GM12878 (cell line): ENCODE measurements around the gene IVL. TPM values are rescaled to one million over a fixed set of nuclear protein-coding genes. Genes with fewer than 3 reads are reported as not detected.
A peak's percentile ranks its signal among the peaks of the same experiment; 100 is the strongest.

Experiments
- ATAC-seq: fragments of 200-7000 bp; cut with Tn5 transposase; 3 replicates; pipeline ENCODE4 v1.9.1; 2020; ENCODE audit warnings: mild to moderate bottlenecking, moderate library complexity
- BruUV-seq: library from RNA; stranded (reverse); fragments of 400-500 nt; replicated peaks from 2 replicates; lab custom pipeline; 2021; lab: Mats Ljungman, UMichigan
- CTCF ChIA-PET: fragments of 300-600 bp; sonication (Branson Sonifier 250); formaldehyde crosslinking; extraction: SDS; loops from one replicate; lab custom pipeline; 2021; ENCODE audit warnings: inconsistent platforms; lab: Yijun Ruan, JAX
- POLR2A ChIA-PET: fragments of 350-600 bp; formaldehyde crosslinking; extraction: SDS; loops from one replicate; lab custom pipeline; 2021; ENCODE audit warnings: inconsistent platforms; lab: Charles Lee
- RAD21 ChIA-PET: fragments of 300-600 bp; sonication (Branson Sonifier 250); formaldehyde crosslinking; loops from one replicate; lab custom pipeline; 2023; ENCODE audit warnings: antibody characterized with exemption; ENCODE audit not compliant: unreplicated experiment; lab: Charles Lee
- SMC1A ChIA-PET: fragments of 300-600 bp; sonication (Branson Sonifier 250); formaldehyde crosslinking; loops from one replicate; lab custom pipeline; 2023; ENCODE audit not compliant: unreplicated experiment, uncharacterized antibody; lab: Charles Lee
- DNase-seq: peaks from one replicate; pipeline ENCODE4 v3.0.0-alpha.2; 2011; ENCODE audit warnings: low read depth, low spot score
- FAIRE-seq: peaks from 3 replicates; lab custom pipeline; 2011; peaks lifted over from hg19 to GRCh38; lab: Jason Lieb, UNC
- H2AFZ ChIP-seq: 2 replicates; pipeline ENCODE4 v1.6.0; 2011; ENCODE audit warnings: low read depth, low read length, control low read depth; ENCODE audit not compliant: control insufficient read depth
- H3K27ac ChIP-seq: 2 replicates; pipeline ENCODE4 v1.5.1; 2011; ENCODE audit warnings: control low read depth; ENCODE audit not compliant: control insufficient read depth, insufficient read depth
- H3K27me3 ChIP-seq, 2 experiments: replicated peaks in 1 of 2; 2 replicates each; pipeline versions ENCODE4 v1.6.0 to v1.6.1; 2011; ENCODE audit warnings: low read length in 1 of 2; ENCODE audit not compliant: control insufficient read depth in 2 of 2, insufficient read depth in 2 of 2
- H3K36me3 ChIP-seq, 2 experiments: 2 replicates each; pipeline ENCODE4 v1.5.1; 2011; ENCODE audit warnings: low read length in 1 of 2; ENCODE audit not compliant: control insufficient read depth in 2 of 2, insufficient read depth in 2 of 2
- H3K4me1 ChIP-seq: 2 replicates; pipeline ENCODE4 v1.6.1; 2011; ENCODE audit warnings: mild to moderate bottlenecking, low read length, moderate library complexity, mixed read lengths; ENCODE audit not compliant: control insufficient read depth, insufficient read depth
- H3K4me2 ChIP-seq: 2 replicates; pipeline ENCODE4 v1.6.0; 2011; ENCODE audit warnings: control low read depth; ENCODE audit not compliant: control insufficient read depth, insufficient read depth
- H3K4me3 ChIP-seq: fragments of 200-600 bp; sonication (generic); 2 replicates; pipeline ENCODE4 v1.5.1; 2016
- H3K79me2 ChIP-seq: 2 replicates; pipeline ENCODE4 v1.6.0; 2011; ENCODE audit warnings: low read length; ENCODE audit not compliant: control insufficient read depth, insufficient read depth
- H3K9ac ChIP-seq: 2 replicates; pipeline ENCODE4 v1.8.0; 2011; ENCODE audit warnings: low read length, control low read depth, mixed read lengths; ENCODE audit not compliant: control insufficient read depth, insufficient read depth
- H3K9me3 ChIP-seq: replicated peaks from 3 replicates; pipeline ENCODE4 v1.5.1; 2011; ENCODE audit warnings: mild to moderate bottlenecking, low read length; ENCODE audit not compliant: control insufficient read depth, insufficient read depth
- H4K20me1 ChIP-seq: 2 replicates; pipeline ENCODE4 v1.6.0; 2011; ENCODE audit not compliant: control insufficient read depth, insufficient read depth
- FOXK2 ChIP-seq: fragments of 450-650 bp; IDR thresholded peaks from 2 replicates; pipeline ENCODE4 v1.6.1; 2017; ENCODE audit warnings: mild to moderate bottlenecking, moderate library complexity
- FOXM1 ChIP-seq: IDR thresholded peaks from 2 replicates; pipeline ENCODE4 v1.6.1; 2012; ENCODE audit warnings: low read depth, mild to moderate bottlenecking, inconsistent platforms, low read length, moderate library complexity
- HDGF ChIP-seq: fragments of 450-650 bp; IDR thresholded peaks from 2 replicates; pipeline ENCODE4 v1.6.1; 2016; ENCODE audit warnings: antibody characterized with exemption
- IKZF1 ChIP-seq: fragments of 450-650 bp; conservative IDR thresholded peaks from 2 replicates; pipeline ENCODE4 v1.6.1; 2017; ENCODE audit warnings: antibody characterized with exemption, mild to moderate bottlenecking
- MEF2A ChIP-seq: IDR thresholded peaks from 2 replicates; pipeline ENCODE4 v1.6.1; 2011; ENCODE audit warnings: low read depth, mild to moderate bottlenecking, low read length, moderate library complexity; ENCODE audit not compliant: insufficient read depth
- PML ChIP-seq: IDR thresholded peaks from 2 replicates; pipeline ENCODE4 v1.6.1; 2012; ENCODE audit warnings: low read length, inconsistent platforms
- SMC3 ChIP-seq: IDR thresholded peaks from 2 replicates; pipeline ENCODE4 v1.6.1; 2011; ENCODE audit warnings: low read length, improper control_type of control experiment, borderline replicate concordance
- SUZ12 ChIP-seq: fragments of 200-600 bp; sonication (generic); IDR thresholded peaks from one replicate; pipeline ENCODE4 v1.6.1; 2018; ENCODE audit warnings: antibody characterized with exemption, mild to moderate bottlenecking; ENCODE audit not compliant: unreplicated experiment
- YY1 ChIP-seq: IDR thresholded peaks from 2 replicates; pipeline ENCODE4 v1.6.1; 2011; ENCODE audit warnings: low read depth, mild to moderate bottlenecking, low read length
- ZNF384 ChIP-seq: IDR thresholded peaks from 2 replicates; pipeline ENCODE4 v1.6.1; 2012; ENCODE audit warnings: low read depth, mild to moderate bottlenecking, low read length, improper control_type of control experiment, borderline replicate concordance
- WGBS: methylation state at CpG from one replicate; pipeline ENCODE4 v1.1.6; 2016; ENCODE audit warnings: low lambda C conversion rate; ENCODE audit not compliant: insufficient replicate concordance, insufficient coverage; ENCODE audit errors: missing lambda C conversion rate; 5-methylcytosine and 5-hydroxymethylcytosine counted together
- in situ Hi-C: fragments of 300-500 bp; cut with MboI; formaldehyde crosslinking; loops from 9 replicates; pipeline ENCODE4 v1.14.3; 2018; ENCODE audit warnings: mixed read lengths
- intact Hi-C: fragments of 100-400 bp; cut with micrococcal nuclease; formaldehyde crosslinking; loops from one replicate; pipeline ENCODE4 v1.14.2; 2022; ENCODE audit not compliant: unreplicated experiment
- polyA plus RNA-seq, 11 experiments: library from polyadenylated mRNA; depleted of rRNA in 4 of 11; unstranded in 6 of 11; stranded (reverse) in 5 of 11; fragments of >200 nt; fragmentation: Nextera tagmentation in 4 of 11; fragmentation: Illumina TruSeq in 1 of 11; extraction: Ambion mirVana in 4 of 11; extraction: Trizol in 1 of 11; gene quantifications; 1 replicate in 1 of 11; 2 replicates in 10 of 11; pipeline versions ENCODE4 v1.2.1 to v1.2.3, GENCODE V29; 2011 to 2016; ENCODE audit warnings: inconsistent platforms in 2 of 11, missing spikeins in 2 of 11, low read depth in 1 of 11
- total RNA-seq, 4 experiments: library from RNA; depleted of rRNA in 3 of 4; stranded (reverse); fragments of >200 nt in 3 of 4; fragmentation: Illumina TruSeq in 1 of 4; extraction: Trizol in 1 of 4; gene quantifications; 2 replicates each; pipeline versions ENCODE4 v1.2.1 to v1.2.3, GENCODE V29; 2013 to 2021
- TF ChIP-seq, protein P1 (sequence below): IDR thresholded peaks from 2 replicates; pipeline ENCODE4 v1.6.1; 2012; ENCODE audit warnings: mild to moderate bottlenecking, low read depth, low read length
- TF ChIP-seq, protein P2 (sequence below), 3 experiments: IDR thresholded peaks in 2 of 3; conservative IDR thresholded peaks in 1 of 3; 2 replicates each; pipeline ENCODE4 v1.5.1; 2011; ENCODE audit warnings: low read depth in 3 of 3, low read length in 3 of 3, mild to moderate bottlenecking in 3 of 3, control low read depth in 2 of 3, moderate library complexity in 2 of 3, inconsistent platforms in 1 of 3, mixed read lengths in 1 of 3; ENCODE audit not compliant: control insufficient read depth in 2 of 3, insufficient read depth in 1 of 3; ENCODE audit errors: extremely low read depth in 1 of 3
- TF ChIP-seq, protein P3 (sequence below): fragments of 450-650 bp; IDR thresholded peaks from 2 replicates; pipeline ENCODE4 v1.6.1; 2016; ENCODE audit warnings: mild to moderate bottlenecking

The IVL gene
- total and polyA plus RNA-seq, 10 of the 15 experiments (the other 5 are each of a cell fraction or from before 2014, with no cell fraction given): 1.4 to 20.3 (median 13.4) TPM

DNA sequence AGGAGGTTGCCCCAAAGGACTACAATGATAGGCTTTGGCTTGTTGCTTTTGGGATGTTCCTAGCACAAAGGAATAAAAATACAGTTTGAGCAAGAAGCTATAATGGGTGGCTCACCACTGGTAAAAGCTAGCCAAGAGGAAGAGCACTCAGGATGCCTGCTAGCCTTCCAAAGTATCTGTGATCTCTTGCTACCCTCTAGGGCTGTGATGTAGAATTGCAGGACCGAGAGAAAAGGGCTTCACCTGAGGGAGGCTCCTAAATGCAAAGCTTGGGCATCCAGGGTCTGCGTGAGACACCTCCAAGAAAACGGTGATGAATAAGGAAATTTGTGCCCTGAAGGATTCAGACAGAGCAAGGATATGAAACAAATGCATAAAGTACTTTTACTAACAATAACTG, 17.7 kb downstream of the IVL start:
- Histone ChIP-seq H4K20me1 (no peaks in the 10 kb centered on the region), H3K79me2 (no peaks in the 10 kb centered on the region), H3K27ac (no peak overlapping the region), H3K4me1 (no peaks in the 10 kb centered on the region), H3K36me3 (no peaks in the 10 kb centered on the region), H3K27me3 (peaks cover 0 to 2% of the 10 kb centered on the region in 2 experiments; a peak in 1 of 4 replicates), H3K4me3 (no peak overlapping the region), H3K9me3 (peaks cover 2% of the 10 kb centered on the region; the same call in 1 of the 3 replicates), H2AFZ (no peak overlapping the region), H3K4me2 (no peak overlapping the region), H3K9ac (no peak overlapping the region)
- in situ Hi-C loops (loop anchor here (5.0 kb wide), 2 partner anchors 54 to 269 kb away; no protein-coding TSS in a partner anchor), intact Hi-C loops (loop anchor here (1.0 to 5.0 kb wide), 2 partner anchors 57 to 274 kb away; no protein-coding TSS in a partner anchor)
- 0% methylated on average over 3 of the region's 3 CpGs for WGBS
- ChIA-PET CTCF (interaction anchor here (0.9 to 4.7 kb wide), 27 partner anchors 9 to 485 kb away, joined by 3 to 106 read pairs (median 4); partner anchors contain the start of genes IVL and SMCP), RAD21 (interaction anchor here (0.9 to 2.4 kb wide), 19 partner anchors 14 to 468 kb away, joined by 3 to 60 read pairs (median 4); partner anchors contain the start of genes IVL, LELP1 and SMCP), SMC1A (interaction anchor here (0.6 to 2.8 kb wide), 24 partner anchors 9 to 577 kb away, joined by 3 to 64 read pairs (median 4); partner anchors contain the start of genes IVL and SMCP), POLR2A (no interaction called here)
- no TSS peak for BruUV-seq
- DNase-seq (no peak), ATAC-seq (peak; percentile 87), FAIRE-seq (peak; percentile 78)
- TF ChIP-seq ZNF384 (no peak), YY1 (0 out of 2 replicates have a peak, but pooled peaks have one; percentile 33), FOXM1 (0 out of 2 replicates have a peak, but pooled peaks have one; percentile 17), SUZ12 (no peak), MEF2A (no peak), PML (no peak), IKZF1 (no peak), SMC3 (peak; percentile 90), FOXK2 (no peak), HDGF (no peak)
- TF ChIP-seq, protein P1, sequence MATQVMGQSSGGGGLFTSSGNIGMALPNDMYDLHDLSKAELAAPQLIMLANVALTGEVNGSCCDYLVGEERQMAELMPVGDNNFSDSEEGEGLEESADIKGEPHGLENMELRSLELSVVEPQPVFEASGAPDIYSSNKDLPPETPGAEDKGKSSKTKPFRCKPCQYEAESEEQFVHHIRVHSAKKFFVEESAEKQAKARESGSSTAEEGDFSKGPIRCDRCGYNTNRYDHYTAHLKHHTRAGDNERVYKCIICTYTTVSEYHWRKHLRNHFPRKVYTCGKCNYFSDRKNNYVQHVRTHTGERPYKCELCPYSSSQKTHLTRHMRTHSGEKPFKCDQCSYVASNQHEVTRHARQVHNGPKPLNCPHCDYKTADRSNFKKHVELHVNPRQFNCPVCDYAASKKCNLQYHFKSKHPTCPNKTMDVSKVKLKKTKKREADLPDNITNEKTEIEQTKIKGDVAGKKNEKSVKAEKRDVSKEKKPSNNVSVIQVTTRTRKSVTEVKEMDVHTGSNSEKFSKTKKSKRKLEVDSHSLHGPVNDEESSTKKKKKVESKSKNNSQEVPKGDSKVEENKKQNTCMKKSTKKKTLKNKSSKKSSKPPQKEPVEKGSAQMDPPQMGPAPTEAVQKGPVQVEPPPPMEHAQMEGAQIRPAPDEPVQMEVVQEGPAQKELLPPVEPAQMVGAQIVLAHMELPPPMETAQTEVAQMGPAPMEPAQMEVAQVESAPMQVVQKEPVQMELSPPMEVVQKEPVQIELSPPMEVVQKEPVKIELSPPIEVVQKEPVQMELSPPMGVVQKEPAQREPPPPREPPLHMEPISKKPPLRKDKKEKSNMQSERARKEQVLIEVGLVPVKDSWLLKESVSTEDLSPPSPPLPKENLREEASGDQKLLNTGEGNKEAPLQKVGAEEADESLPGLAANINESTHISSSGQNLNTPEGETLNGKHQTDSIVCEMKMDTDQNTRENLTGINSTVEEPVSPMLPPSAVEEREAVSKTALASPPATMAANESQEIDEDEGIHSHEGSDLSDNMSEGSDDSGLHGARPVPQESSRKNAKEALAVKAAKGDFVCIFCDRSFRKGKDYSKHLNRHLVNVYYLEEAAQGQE: no peak
- TF ChIP-seq, protein P2, sequence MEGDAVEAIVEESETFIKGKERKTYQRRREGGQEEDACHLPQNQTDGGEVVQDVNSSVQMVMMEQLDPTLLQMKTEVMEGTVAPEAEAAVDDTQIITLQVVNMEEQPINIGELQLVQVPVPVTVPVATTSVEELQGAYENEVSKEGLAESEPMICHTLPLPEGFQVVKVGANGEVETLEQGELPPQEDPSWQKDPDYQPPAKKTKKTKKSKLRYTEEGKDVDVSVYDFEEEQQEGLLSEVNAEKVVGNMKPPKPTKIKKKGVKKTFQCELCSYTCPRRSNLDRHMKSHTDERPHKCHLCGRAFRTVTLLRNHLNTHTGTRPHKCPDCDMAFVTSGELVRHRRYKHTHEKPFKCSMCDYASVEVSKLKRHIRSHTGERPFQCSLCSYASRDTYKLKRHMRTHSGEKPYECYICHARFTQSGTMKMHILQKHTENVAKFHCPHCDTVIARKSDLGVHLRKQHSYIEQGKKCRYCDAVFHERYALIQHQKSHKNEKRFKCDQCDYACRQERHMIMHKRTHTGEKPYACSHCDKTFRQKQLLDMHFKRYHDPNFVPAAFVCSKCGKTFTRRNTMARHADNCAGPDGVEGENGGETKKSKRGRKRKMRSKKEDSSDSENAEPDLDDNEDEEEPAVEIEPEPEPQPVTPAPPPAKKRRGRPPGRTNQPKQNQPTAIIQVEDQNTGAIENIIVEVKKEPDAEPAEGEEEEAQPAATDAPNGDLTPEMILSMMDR (IDR thresholded peaks at IDR 0.05 in 2 of 3, conservative IDR thresholded peaks at IDR 0.05 in 1 of 3; ENCODE audit: control insufficient read depth in 2 of 3, extremely low read depth in 1 of 3, insufficient read depth in 1 of 3, low read depth in 3 of 3, low read length in 3 of 3): peak; percentile 74 to 80 (median 78); a peak in 5 of 6 replicates
- TF ChIP-seq, protein P3, sequence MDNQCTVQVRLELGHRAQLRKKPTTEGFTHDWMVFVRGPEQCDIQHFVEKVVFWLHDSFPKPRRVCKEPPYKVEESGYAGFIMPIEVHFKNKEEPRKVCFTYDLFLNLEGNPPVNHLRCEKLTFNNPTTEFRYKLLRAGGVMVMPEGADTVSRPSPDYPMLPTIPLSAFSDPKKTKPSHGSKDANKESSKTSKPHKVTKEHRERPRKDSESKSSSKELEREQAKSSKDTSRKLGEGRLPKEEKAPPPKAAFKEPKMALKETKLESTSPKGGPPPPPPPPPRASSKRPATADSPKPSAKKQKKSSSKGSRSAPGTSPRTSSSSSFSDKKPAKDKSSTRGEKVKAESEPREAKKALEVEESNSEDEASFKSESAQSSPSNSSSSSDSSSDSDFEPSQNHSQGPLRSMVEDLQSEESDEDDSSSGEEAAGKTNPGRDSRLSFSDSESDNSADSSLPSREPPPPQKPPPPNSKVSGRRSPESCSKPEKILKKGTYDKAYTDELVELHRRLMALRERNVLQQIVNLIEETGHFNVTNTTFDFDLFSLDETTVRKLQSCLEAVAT: no peak
